ENCODE data around the gene SLC25A53.

SLC25A53 gene

DNA sequence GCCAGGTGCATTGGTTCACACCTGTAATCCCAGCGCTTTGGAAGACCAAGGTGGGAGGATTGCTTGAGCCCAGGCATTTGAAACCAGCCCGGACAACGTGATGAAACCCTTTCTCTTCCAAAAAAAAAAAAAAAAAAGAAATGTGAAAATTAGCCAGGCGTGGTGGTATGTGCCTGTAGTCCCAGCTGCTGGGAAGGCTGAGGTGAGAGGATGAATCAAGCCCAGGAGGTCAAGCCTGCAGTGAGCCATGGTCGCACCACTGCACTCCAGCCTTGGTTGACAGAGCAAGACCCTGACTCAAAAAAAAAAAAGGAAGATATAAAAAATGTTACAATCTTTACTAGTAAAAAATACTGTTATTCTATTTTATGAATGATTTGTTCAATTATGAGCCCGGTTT lies 15.3 kb upstream of the SLC25A53 start:
- H3K4me3 ChIP-seq (ENCODE audit: low read depth in 1 of 2, low read length in 2 of 2), result no peak overlapping the region
- H3K9me3 ChIP-seq (ENCODE audit: control insufficient read depth in 1 of 2, low read length in 2 of 2), result no peaks in the 10 kb centered on the region
- no peaks in the 10 kb centered on the region for H3K36me3 ChIP-seq (ENCODE audit: control insufficient read depth in 1 of 2, insufficient read depth in 2 of 2, low read length in 2 of 2)
- H3K27me3 ChIP-seq (ENCODE audit: control insufficient read depth in 1 of 2, insufficient read depth in 2 of 2, low read length in 2 of 2), result no peaks in the 10 kb centered on the region
- peaks cover 7 to 13% of the 10 kb centered on the region in 2 donors for H3K4me1 ChIP-seq (ENCODE audit: control insufficient read depth in 1 of 2, insufficient read depth in 2 of 2, low read length in 2 of 2)
- H3K27ac ChIP-seq (ENCODE audit: low read depth, low read length), result no peak overlapping the region
- no peak overlapping the region for H3K9ac ChIP-seq (ENCODE audit: low read depth in 1 of 2, low read length in 2 of 2)

- Histone ChIP-seq H3K9ac (ENCODE audit: low read depth in 1 of 2, low read length in 2 of 2) (peak overlapping the region in 1 of 2 donors; percentile 65), H3K36me3 (ENCODE audit: control insufficient read depth in 1 of 2, insufficient read depth in 2 of 2, low read length in 2 of 2) (no peaks in the 10 kb centered on the region), H3K27me3 (ENCODE audit: control insufficient read depth in 1 of 2, insufficient read depth in 2 of 2, low read length in 2 of 2) (no peaks in the 10 kb centered on the region), H3K27ac (ENCODE audit: low read depth, low read length) (no peak overlapping the region), H3K4me1 (ENCODE audit: control insufficient read depth in 1 of 2, insufficient read depth in 2 of 2, low read length in 2 of 2) (peaks cover 7 to 13% of the 10 kb centered on the region in 2 donors), H3K9me3 (ENCODE audit: control insufficient read depth in 1 of 2, low read length in 2 of 2) (no peaks in the 10 kb centered on the region), H3K4me3 (ENCODE audit: low read depth in 1 of 2, low read length in 2 of 2) (peak overlapping the region in 1 of 2 donors; percentile 83)
Measured at GRCh38 chrX:104168127-104168526, 11.3 kb upstream of the SLC25A53 start.

- peak overlapping the region; percentile 62 for H3K27ac ChIP-seq (ENCODE audit: low read depth, low read length)
- no peaks in the 10 kb centered on the region for H3K9me3 ChIP-seq (ENCODE audit: control insufficient read depth in 1 of 2, low read length in 2 of 2)
- H3K4me3 ChIP-seq (ENCODE audit: low read depth in 1 of 2, low read length in 2 of 2), result peak overlapping the region; percentile 81 to 83
- no peaks in the 10 kb centered on the region for H3K27me3 ChIP-seq (ENCODE audit: control insufficient read depth in 1 of 2, insufficient read depth in 2 of 2, low read length in 2 of 2)
- no peaks in the 10 kb centered on the region for H3K36me3 ChIP-seq (ENCODE audit: control insufficient read depth in 1 of 2, insufficient read depth in 2 of 2, low read length in 2 of 2)
- peak overlapping the region; percentile 65 to 94 for H3K9ac ChIP-seq (ENCODE audit: low read depth in 1 of 2, low read length in 2 of 2)
- peaks cover 7 to 13% of the 10 kb centered on the region in 2 donors for H3K4me1 ChIP-seq (ENCODE audit: control insufficient read depth in 1 of 2, insufficient read depth in 2 of 2, low read length in 2 of 2)
Measured at GRCh38 chrX:104166735-104167436, 10.1 kb upstream of the SLC25A53 start.

DNA sequence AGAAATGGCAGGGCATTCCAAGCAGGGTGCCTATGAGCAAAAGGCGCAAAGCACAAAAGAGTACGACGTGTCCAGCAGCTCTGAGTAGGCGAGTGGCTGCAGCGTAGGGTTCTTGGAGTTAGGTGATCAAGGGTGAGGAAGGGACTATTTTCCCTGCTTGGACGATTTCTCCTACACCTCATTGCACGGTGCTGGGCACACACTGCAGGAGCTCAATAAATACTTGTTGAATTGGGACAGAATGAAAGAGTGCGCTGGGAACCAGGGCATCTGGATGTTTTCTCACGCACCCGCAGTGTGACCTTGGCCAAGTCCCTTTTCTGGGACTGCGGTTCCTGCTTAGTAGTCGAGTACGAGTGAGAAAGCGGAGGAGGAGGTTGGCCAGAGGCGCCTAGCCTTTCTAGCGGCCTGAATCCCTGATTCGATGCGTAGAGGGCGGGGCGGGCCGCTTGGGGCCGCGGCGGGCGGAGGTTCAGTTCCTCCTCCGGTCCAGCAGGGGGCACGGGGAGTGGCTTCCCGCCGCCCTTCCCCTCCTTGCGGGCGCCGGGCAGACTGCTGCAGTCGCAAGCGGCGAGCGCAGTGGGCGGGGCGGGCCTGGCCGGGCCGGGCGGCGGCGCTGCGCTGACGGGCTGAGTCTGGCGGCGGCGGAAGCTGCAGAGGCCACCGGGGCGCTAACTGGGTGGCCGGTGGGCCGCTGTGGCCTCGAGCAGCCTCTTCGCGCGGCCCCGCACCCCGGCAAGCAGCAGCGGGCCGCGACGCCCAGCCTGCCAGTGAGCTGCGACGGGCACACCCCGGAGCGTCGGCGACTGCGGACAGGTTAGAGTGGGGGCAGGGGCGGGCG lies 9.3 kb upstream of the SLC25A53 start, which contains the start of gene FAM199X:
FAM199X (plus strand) TSS at position 560 of the 841 bp plus-strand sequence. CDS start 333 bp downstream, outside the sequence.
- H3K27ac ChIP-seq (ENCODE audit: low read depth, low read length), result peak within 1 kb of the TSS; percentile 62
- H3K9ac ChIP-seq (ENCODE audit: low read depth in 1 of 2, low read length in 2 of 2), result peak within 1 kb of the TSS; percentile 65 to 94
- peaks cover 7 to 13% of the 10 kb centered on the region in 2 donors for H3K4me1 ChIP-seq (ENCODE audit: control insufficient read depth in 1 of 2, insufficient read depth in 2 of 2, low read length in 2 of 2)
- H3K4me3 ChIP-seq (ENCODE audit: low read depth in 1 of 2, low read length in 2 of 2), result peak within 1 kb of the TSS; percentile 81 to 83
- H3K27me3 ChIP-seq (ENCODE audit: control insufficient read depth in 1 of 2, insufficient read depth in 2 of 2, low read length in 2 of 2), result no peaks in the 10 kb centered on the region
- H3K36me3 ChIP-seq (ENCODE audit: control insufficient read depth in 1 of 2, insufficient read depth in 2 of 2, low read length in 2 of 2), result no peaks in the 10 kb centered on the region
- no peaks in the 10 kb centered on the region for H3K9me3 ChIP-seq (ENCODE audit: control insufficient read depth in 1 of 2, low read length in 2 of 2)

- Histone ChIP-seq H3K27ac (ENCODE audit: low read depth, low read length) (no peak overlapping the region), H3K4me1 (ENCODE audit: control insufficient read depth in 1 of 2, insufficient read depth in 2 of 2, low read length in 2 of 2) (no peaks in the 10 kb centered on the region), H3K4me3 (ENCODE audit: low read depth in 1 of 2, low read length in 2 of 2) (no peak overlapping the region), H3K27me3 (ENCODE audit: control insufficient read depth in 1 of 2, insufficient read depth in 2 of 2, low read length in 2 of 2) (no peaks in the 10 kb centered on the region), H3K36me3 (ENCODE audit: control insufficient read depth in 1 of 2, insufficient read depth in 2 of 2, low read length in 2 of 2) (no peaks in the 10 kb centered on the region), H3K9me3 (ENCODE audit: control insufficient read depth in 1 of 2, low read length in 2 of 2) (no peaks in the 10 kb centered on the region), H3K9ac (ENCODE audit: low read depth in 1 of 2, low read length in 2 of 2) (no peak overlapping the region)
Measured at GRCh38 chrX:104151037-104151436, 5.8 kb downstream of the SLC25A53 start.

DNA sequence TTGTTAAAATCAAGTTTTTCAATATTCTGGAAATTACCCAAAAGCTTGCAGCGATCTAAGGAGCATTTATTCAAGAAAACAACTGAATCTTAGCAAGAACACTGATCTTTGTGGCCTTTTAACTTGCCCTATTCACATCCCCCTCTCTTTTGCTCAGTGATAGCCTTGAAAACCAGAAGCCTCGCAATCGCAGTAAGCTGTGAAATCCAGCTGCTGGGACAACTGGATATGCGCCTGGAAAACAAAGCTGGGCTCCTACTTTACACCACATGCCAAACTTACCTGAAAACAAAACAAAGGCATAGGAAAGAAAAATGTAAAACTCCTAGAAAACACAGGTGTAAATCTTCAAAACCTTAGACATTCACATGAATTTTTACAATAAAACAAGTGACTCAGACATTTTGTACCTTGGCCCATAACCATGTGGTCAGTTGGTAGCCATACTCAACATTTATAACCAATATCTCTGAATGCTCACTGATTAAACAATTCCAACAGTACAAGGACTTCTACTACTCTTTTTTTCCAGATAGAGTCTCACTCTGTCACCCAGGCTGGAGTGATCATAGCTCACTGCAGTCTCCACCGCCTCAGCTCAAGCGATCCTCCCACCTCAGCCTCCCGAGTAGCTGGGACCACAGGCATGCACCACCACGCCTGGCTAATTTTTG lies 15.6 kb downstream of the SLC25A53 start:
- Histone ChIP-seq H3K4me3 (ENCODE audit: low read depth in 1 of 2, low read length in 2 of 2) (no peak overlapping the region), H3K27ac (ENCODE audit: low read depth, low read length) (no peak overlapping the region), H3K4me1 (ENCODE audit: control insufficient read depth in 1 of 2, insufficient read depth in 2 of 2, low read length in 2 of 2) (peaks cover 1 to 2% of the 10 kb centered on the region in 2 donors), H3K27me3 (ENCODE audit: control insufficient read depth in 1 of 2, insufficient read depth in 2 of 2, low read length in 2 of 2) (no peaks in the 10 kb centered on the region), H3K9ac (ENCODE audit: low read depth in 1 of 2, low read length in 2 of 2) (no peak overlapping the region), H3K9me3 (ENCODE audit: control insufficient read depth in 1 of 2, low read length in 2 of 2) (no peaks in the 10 kb centered on the region), H3K36me3 (ENCODE audit: control insufficient read depth in 1 of 2, insufficient read depth in 2 of 2, low read length in 2 of 2) (no peaks in the 10 kb centered on the region)

DNA sequence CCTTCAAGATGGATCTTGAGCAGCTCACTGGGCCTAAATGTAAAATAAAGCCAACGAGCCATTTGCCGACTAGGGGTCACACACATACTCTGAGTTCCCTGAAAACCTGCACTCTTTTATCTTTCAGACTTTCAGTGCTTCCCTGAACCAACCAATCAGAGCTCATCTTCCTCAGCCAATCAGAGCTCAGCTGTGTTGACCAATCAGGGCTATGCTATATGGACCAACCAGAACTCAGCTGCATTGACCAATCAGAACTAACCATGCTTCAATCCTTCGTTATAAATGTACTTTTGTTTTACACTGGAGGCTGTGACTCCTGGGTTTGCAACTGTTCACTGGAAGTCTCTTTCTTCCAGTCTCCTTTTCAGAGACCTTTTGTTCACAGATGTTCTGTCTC lies 19.3 kb downstream of the SLC25A53 start:
- H3K4me3 ChIP-seq (ENCODE audit: low read depth in 1 of 2, low read length in 2 of 2), result no peak overlapping the region
- no peaks in the 10 kb centered on the region for H3K36me3 ChIP-seq (ENCODE audit: control insufficient read depth in 1 of 2, insufficient read depth in 2 of 2, low read length in 2 of 2)
- H3K27ac ChIP-seq (ENCODE audit: low read depth, low read length), result no peak overlapping the region
- H3K27me3 ChIP-seq (ENCODE audit: control insufficient read depth in 1 of 2, insufficient read depth in 2 of 2, low read length in 2 of 2), result no peaks in the 10 kb centered on the region
- H3K4me1 ChIP-seq (ENCODE audit: control insufficient read depth in 1 of 2, insufficient read depth in 2 of 2, low read length in 2 of 2), result peaks cover 3 to 4% of the 10 kb centered on the region in 2 donors
- H3K9ac ChIP-seq (ENCODE audit: low read depth in 1 of 2, low read length in 2 of 2), result no peak overlapping the region
- no peaks in the 10 kb centered on the region for H3K9me3 ChIP-seq (ENCODE audit: control insufficient read depth in 1 of 2, low read length in 2 of 2)

- Histone ChIP-seq H3K9me3 (ENCODE audit: control insufficient read depth in 1 of 2, low read length in 2 of 2) (no peaks in the 10 kb centered on the region), H3K36me3 (ENCODE audit: control insufficient read depth in 1 of 2, insufficient read depth in 2 of 2, low read length in 2 of 2) (no peaks in the 10 kb centered on the region), H3K27ac (ENCODE audit: low read depth, low read length) (no peak overlapping the region)
Measured at GRCh38 chrX:104136241-104137019, 20.4 kb downstream of the SLC25A53 start.

DNA sequence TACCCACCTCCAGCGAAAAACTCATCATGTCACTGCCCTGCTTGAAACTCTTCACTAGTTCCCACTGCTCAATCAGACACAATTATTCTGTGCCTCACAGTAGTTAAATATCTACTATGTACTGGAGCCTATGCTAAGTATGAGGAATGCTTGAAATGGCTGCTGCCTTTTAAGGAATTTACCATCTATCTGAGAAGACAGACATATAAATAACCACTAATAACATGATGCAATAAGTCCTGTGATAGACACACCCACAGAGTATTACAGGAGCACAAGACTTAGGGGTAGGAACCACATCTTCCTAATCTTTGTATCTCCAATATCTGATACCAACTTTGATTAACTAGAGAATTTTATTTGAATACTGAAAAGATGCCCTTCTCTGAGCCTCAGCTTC lies 21.1 kb downstream of the SLC25A53 start:
- H3K27ac ChIP-seq (ENCODE audit: low read depth, low read length), result no peak overlapping the region
- peaks cover 3 to 4% of the 10 kb centered on the region in 2 donors for H3K4me1 ChIP-seq (ENCODE audit: control insufficient read depth in 1 of 2, insufficient read depth in 2 of 2, low read length in 2 of 2)
- H3K27me3 ChIP-seq (ENCODE audit: control insufficient read depth in 1 of 2, insufficient read depth in 2 of 2, low read length in 2 of 2), result no peaks in the 10 kb centered on the region
- no peaks in the 10 kb centered on the region for H3K9me3 ChIP-seq (ENCODE audit: control insufficient read depth in 1 of 2, low read length in 2 of 2)
- peaks cover 2 to 4% of the 10 kb centered on the region in 2 donors for H3K36me3 ChIP-seq (ENCODE audit: control insufficient read depth in 1 of 2, insufficient read depth in 2 of 2, low read length in 2 of 2)
- no peak overlapping the region for H3K4me3 ChIP-seq (ENCODE audit: low read depth in 1 of 2, low read length in 2 of 2)
- H3K9ac ChIP-seq (ENCODE audit: low read depth in 1 of 2, low read length in 2 of 2), result no peak overlapping the region

More at GRCh38 chrX:104136241-104137019, 20.4 kb downstream of the SLC25A53 start:
- Histone ChIP-seq H3K4me1 (ENCODE audit: control insufficient read depth in 1 of 2, insufficient read depth in 2 of 2, low read length in 2 of 2) (peaks cover 3 to 4% of the 10 kb centered on the region in 2 donors), H3K9ac (ENCODE audit: low read depth in 1 of 2, low read length in 2 of 2) (no peak overlapping the region), H3K4me3 (ENCODE audit: low read depth in 1 of 2, low read length in 2 of 2) (peak overlapping the region in 1 of 2 donors; percentile 40), H3K27me3 (ENCODE audit: control insufficient read depth in 1 of 2, insufficient read depth in 2 of 2, low read length in 2 of 2) (no peaks in the 10 kb centered on the region)

All from duodenal mucosa (tissue), 2 donors.